C4-2B (cell line): Measurements from ENCODE around the gene OPRD1.

Source experiments
- ZFX ChIP-seq: fragments of 450-650 bp; IDR thresholded peaks from 2 replicates; pipeline ENCODE4 v1.6.1; 2017
- TF ChIP-seq, protein P1 (sequence below): fragments of 450-650 bp; conservative IDR thresholded peaks from 2 replicates; pipeline ENCODE4 v1.5.1; 2017; ENCODE audit warnings: mild to moderate bottlenecking

DNA sequence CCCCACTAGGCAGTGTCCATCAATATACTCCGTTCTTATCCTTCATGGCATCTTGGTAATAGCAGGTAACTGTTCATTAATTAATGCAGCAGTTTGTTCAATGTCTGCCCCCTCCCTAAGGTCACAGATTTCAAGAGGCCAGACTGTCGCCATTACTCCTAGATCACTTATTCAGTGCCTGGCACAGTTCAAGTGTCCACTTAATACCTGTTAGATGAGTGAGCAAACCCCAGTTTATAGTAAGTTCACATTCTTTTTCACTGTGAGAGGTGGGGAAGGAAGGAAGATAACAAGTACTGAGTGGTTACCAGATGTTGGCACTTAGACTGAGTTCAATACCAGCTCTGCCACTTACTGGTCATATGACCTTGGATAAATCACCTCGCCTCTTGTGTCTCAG is 36.4 kb downstream of the OPRD1 start:
- TF ChIP-seq, protein P1, sequence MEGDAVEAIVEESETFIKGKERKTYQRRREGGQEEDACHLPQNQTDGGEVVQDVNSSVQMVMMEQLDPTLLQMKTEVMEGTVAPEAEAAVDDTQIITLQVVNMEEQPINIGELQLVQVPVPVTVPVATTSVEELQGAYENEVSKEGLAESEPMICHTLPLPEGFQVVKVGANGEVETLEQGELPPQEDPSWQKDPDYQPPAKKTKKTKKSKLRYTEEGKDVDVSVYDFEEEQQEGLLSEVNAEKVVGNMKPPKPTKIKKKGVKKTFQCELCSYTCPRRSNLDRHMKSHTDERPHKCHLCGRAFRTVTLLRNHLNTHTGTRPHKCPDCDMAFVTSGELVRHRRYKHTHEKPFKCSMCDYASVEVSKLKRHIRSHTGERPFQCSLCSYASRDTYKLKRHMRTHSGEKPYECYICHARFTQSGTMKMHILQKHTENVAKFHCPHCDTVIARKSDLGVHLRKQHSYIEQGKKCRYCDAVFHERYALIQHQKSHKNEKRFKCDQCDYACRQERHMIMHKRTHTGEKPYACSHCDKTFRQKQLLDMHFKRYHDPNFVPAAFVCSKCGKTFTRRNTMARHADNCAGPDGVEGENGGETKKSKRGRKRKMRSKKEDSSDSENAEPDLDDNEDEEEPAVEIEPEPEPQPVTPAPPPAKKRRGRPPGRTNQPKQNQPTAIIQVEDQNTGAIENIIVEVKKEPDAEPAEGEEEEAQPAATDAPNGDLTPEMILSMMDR: no peak
- no peak for TF ChIP-seq ZFX
